HG03196 (cell line): ENCODE data around the gene LETMD1.
A peak's percentile ranks its signal among the peaks of the same experiment; 100 is the strongest.
"Not testable (repeated sequence)": the region's sequence is repeated elsewhere in the genome, so short reads cannot be mapped to it uniquely, and the experiment has no call there.

ENCODE experiments used
- ATAC-seq: cut with Tn5 transposase; IDR thresholded peaks from one replicate; pipeline ENCODE4 v1.9.1; 2021; ENCODE audit not compliant: unreplicated experiment

LETMD1 gene

DNA sequence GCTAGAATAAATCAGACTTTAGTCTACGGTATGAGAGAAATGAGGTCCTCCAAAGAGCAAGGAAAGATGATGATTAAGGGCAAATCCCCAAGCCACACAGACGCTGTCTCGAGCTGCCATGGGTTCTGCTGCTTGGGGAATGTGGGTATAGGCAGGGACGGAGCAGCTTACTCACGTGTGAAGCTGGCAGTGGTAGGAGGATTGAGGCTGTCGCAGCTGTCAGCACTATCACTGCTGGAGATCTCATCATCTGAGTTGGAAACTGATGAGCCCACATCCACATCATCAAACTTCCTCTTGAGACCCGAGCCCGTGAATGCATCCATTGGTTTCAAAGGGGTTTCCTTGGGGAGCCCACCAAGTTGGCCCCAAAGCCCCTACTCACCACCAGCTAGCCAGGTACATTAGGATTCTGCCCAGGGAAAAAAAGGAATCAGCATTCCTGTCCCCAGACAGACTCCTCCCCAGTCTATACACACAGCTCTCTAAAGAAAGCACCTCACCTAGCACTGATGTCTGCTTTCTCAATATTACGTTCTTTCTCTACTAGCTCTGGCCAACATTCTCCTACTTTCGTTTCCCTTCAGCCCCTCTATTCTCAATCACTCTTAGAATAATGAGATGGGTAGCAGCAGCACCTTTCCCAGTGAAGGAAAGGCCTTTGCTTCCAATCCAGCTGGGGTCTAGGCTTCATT, 28.3 kb downstream of the LETMD1 start:
- ATAC-seq = no peak

GRCh38 chr12:51077930-51078329, 29.8 kb downstream of the LETMD1 start:
- no peak for ATAC-seq

- not testable (repeated sequence) for ATAC-seq
Measured at GRCh38 chr12:51078346-51078745, 30.2 kb downstream of the LETMD1 start.

GRCh38 chr12:51078866-51079265, 30.7 kb downstream of the LETMD1 start:
- not testable (repeated sequence) for ATAC-seq

DNA sequence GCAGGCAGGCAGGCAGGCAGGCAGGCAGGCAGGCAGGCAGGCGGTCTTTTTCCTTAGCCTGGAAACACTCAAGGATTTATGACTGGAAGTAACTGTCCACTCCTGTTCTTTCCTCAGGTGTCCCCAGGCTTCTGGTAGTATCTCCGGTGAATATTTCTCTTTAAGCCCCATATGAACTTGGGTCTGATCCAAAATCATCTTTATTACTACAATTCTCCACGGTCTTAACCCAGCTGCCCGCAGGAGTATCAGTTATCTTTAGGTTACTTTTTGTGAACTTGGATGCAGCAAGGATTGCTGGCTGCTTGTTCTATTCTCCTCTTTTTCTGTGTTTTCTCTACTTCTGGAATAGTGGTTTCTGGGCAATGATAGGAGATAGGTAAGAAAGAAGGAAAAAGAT, 32.0 kb downstream of the LETMD1 start:
- no peak for ATAC-seq

- ATAC-seq = no peak
Measured at GRCh38 chr12:51081421-51081820, 33.3 kb downstream of the LETMD1 start.

GRCh38 chr12:51082561-51083125, 34.5 kb downstream of the LETMD1 start:
- ATAC-seq = no peak

DNA sequence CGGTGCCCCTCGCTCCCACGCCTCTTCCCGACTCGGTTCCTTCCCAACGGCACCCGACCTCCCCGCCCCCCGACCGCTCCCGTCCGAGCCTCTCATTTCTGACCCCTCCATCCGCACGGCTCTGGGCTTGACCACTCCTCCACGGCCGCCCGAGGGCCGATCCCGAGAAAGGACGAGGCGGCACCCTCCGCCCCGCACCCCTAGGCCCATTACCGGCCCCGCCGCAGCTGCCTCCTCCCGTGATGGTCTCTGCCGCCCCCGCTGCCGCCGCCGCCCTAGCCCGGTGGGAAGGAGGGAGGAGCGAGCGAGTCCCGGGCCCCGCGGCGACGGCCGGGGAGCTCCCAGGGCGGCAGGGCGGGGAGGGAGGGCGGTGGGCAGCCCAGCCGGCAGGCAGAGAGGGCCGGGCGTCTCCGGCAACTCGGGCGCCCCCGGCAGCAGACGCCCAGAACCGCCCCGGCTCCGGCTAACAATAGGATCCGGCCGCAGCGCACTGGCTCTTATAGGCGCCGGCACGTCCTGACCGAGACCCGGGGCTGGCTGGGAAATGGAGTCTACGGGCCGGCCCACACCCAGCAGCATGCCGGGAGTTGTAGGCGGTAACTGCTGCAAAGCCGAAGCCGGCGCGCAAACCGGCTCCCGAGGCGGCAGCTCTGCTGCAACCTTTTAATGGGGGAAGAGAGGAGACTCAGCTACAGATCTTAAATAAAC, 35.2 kb downstream of the LETMD1 start, which contains the start of gene CSRNP2:
TSS of gene CSRNP2 (minus strand) at position 471 of the 708 bp plus-strand sequence. CDS start 7,035 bp downstream, outside the sequence.
- peak; percentile 98 for ATAC-seq

- no peak for ATAC-seq
Measured at GRCh38 chr12:51085757-51086156, 37.6 kb downstream of the LETMD1 start.

- no peak for ATAC-seq
Measured at GRCh38 chr12:51086933-51087332, 38.8 kb downstream of the LETMD1 start.

- no peak for ATAC-seq
Measured at GRCh38 chr12:51087818-51088217, 39.7 kb downstream of the LETMD1 start.

DNA sequence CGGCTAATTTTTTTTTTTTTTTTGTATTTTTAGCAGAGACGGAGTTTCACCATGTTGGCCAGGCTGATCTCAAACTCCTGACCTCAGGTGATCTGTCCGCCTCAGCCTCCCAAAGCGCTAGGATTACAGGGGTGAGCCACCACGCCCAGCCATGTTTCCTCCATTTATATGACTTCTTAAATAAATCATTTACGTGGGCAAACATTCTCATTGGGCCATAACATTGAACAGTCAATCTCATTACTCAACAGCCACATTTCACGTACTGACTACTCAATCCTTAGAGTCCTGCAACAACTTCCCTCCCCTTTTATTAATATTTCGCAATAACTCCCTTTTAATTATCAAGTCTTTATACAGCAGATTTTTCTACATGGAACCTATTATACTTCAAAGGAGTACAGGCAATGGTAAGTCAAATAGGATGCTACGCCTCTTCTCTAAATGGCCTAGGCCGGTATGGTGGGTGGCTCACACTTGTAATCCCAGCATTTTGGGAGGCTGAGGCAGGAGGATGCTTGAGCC, 42.6 kb downstream of the LETMD1 start:
- no peak for ATAC-seq

DNA sequence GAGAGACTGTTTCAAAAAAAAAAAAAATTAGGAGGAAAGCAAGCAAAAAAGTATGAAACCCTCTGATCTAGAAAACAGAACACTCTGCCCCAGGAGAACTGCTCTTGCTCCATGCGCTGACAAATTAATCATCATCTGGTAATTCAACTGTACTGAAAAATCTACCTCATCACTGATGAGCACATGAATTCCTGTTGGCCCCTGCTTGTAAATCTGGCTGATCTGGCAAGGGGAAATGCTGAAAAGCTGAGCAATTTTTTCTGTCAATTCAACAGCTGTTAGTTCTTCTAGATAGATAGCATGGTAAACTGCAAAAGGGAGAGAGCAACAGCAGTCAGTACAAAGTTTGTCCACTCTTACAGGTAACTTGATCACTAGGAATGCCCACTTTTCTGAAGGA, 50.5 kb downstream of the LETMD1 start:
- no peak for ATAC-seq

DNA sequence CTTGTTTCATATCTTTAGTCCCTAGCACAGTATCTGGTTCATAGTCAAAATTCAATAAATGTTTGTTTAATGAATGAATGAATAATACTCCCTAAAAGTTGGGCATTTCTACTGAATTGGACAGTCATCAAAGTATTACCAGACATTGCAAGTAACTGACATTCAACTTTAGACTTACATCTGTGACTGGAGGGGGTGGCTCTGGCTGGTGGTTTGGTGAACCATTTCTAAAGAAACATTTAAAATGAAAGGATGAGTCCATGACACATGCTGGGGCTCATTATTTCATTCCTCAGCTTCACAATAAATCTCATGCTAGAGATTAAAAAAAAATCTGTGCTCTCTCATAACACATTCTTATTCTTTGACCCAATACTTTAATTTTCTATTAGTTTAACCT, 55.9 kb downstream of the LETMD1 start:
- ATAC-seq = no peak

DNA sequence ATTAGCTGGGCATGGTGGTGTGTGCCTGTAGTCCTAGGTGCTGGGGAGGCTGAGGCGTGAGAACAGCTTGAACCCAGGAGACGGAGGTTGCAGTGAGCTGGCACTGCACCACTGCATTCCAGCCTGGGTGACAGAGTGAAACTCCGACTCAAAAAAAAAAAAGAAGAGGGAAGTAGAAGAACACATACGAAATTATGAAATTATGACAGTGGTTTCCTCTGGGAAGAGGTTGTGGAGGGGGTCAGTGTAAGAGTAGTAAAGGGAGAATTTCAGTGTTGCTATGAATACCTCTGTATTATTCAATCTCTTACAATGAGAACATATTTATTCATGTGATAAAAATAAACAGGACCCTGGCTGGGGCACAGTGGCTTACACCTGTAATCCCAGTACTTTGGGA, 60.0 kb downstream of the LETMD1 start:
- ATAC-seq = no peak
